Hypothalamus (tissue), 51 donors: ENCODE measurements around the gene SH2D3A.

Experiments
- DNase-seq, 51 donors: peaks; one replicate each; lab custom pipeline; 2025; lab: John Stamatoyannopoulos, UW

SH2D3A gene

GRCh38 chr19:6724631-6725492 is 42.4 kb downstream of the SH2D3A start:
- DNase-seq: no peak

GRCh38 chr19:6723738-6724137 is 43.5 kb downstream of the SH2D3A start:
- DNase-seq: peak in 2 of 51 donors; percentile 1 to 29

- no peak for DNase-seq
These were observed 44.1 kb downstream of the SH2D3A start for GRCh38 chr19:6723108-6723618.

GRCh38 chr19:6721773-6722172 is 45.5 kb downstream of the SH2D3A start:
- no peak for DNase-seq

- no peak for DNase-seq
These were observed 46.1 kb downstream of the SH2D3A start for GRCh38 chr19:6721138-6721474.

GRCh38 chr19:6720369-6721137 is 46.7 kb downstream of the SH2D3A start, which contains the start of gene C3:
Gene C3 (minus strand): TSS chr19:6720650. CDS start chr19:6720589, 61 bp downstream.
- DNase-seq: peak in 12 of 51 donors; percentile 7 to 57 (median 16)

- DNase-seq: no peak
These were observed 47.3 kb downstream of the SH2D3A start for GRCh38 chr19:6719992-6720368.

GRCh38 chr19:6719540-6719861 is 47.7 kb downstream of the SH2D3A start:
- peak in 5 of 51 donors; percentile 4 to 31 (median 13) for DNase-seq

GRCh38 chr19:6718741-6719539 is 48.3 kb downstream of the SH2D3A start:
- peak in 23 of 51 donors; percentile 6 to 73 (median 32) for DNase-seq

- no peak for DNase-seq
These were observed 49.0 kb downstream of the SH2D3A start for GRCh38 chr19:6718111-6718740.

GRCh38 chr19:6717441-6717971 is 49.7 kb downstream of the SH2D3A start:
- no peak for DNase-seq

GRCh38 chr19:6717036-6717435 is 50.2 kb downstream of the SH2D3A start:
- no peak for DNase-seq

GRCh38 chr19:6716610-6716970 is 50.6 kb downstream of the SH2D3A start:
- no peak for DNase-seq

GRCh38 chr19:6714749-6715555 is 52.3 kb downstream of the SH2D3A start:
- DNase-seq: no peak

GRCh38 chr19:6713773-6714692 is 53.2 kb downstream of the SH2D3A start:
- no peak for DNase-seq

- no peak for DNase-seq
These were observed 54.3 kb downstream of the SH2D3A start for GRCh38 chr19:6712692-6713670.

GRCh38 chr19:6712231-6712630 is 55.0 kb downstream of the SH2D3A start:
- no peak for DNase-seq
